MM.1S (cell line): ENCODE results near the gene CABLES1.

ENCODE experiments used
- EZH2 ChIP-seq: fragments of 300-600 bp; sonication (generic); optimal IDR thresholded peaks from 2 replicates; pipeline ENCODE3; 2017; ENCODE audit warnings: low read depth, mild to moderate bottlenecking, antibody characterized with exemption, low read length, mixed read lengths
- EZH2phosphoT487 ChIP-seq: fragments of 300-600 bp; sonication (generic); IDR thresholded peaks from 2 replicates; pipeline ENCODE4 v1.6.1; 2018; ENCODE audit warnings: antibody characterized with exemption, low read length
- TF ChIP-seq, protein P1 (sequence below): fragments of 300-600 bp; sonication (generic); IDR thresholded peaks from 2 replicates; pipeline ENCODE4 v1.5.1; 2016; ENCODE audit warnings: antibody characterized with exemption, low read length, mixed read lengths

DNA sequence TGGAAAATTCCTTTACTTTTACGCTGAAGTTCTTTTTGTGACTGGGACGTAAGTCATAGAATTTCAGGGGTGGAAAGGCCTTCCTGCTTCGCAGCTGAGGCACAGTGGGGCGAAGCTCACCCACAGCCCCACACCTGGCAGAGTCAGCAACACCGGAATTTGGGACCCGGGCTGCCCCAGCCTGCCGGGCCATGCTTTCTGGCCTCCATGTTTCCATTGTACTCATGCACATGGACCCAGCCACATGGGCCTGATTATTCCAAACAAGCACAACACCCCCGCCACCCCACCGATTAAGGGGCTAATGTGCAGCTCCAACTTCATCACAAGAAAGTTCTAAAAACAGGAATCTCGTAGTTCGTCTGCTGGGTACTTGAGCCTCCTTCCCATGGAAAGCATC is 82.5 kb downstream of the CABLES1 start:
- TF ChIP-seq, protein P1, sequence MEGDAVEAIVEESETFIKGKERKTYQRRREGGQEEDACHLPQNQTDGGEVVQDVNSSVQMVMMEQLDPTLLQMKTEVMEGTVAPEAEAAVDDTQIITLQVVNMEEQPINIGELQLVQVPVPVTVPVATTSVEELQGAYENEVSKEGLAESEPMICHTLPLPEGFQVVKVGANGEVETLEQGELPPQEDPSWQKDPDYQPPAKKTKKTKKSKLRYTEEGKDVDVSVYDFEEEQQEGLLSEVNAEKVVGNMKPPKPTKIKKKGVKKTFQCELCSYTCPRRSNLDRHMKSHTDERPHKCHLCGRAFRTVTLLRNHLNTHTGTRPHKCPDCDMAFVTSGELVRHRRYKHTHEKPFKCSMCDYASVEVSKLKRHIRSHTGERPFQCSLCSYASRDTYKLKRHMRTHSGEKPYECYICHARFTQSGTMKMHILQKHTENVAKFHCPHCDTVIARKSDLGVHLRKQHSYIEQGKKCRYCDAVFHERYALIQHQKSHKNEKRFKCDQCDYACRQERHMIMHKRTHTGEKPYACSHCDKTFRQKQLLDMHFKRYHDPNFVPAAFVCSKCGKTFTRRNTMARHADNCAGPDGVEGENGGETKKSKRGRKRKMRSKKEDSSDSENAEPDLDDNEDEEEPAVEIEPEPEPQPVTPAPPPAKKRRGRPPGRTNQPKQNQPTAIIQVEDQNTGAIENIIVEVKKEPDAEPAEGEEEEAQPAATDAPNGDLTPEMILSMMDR, result no peak
- TF ChIP-seq EZH2phosphoT487, result no peak
- TF ChIP-seq EZH2, result no peak
